Sigmoid colon (tissue), 4 donors: ENCODE results near the gene HMOX1.

ENCODE experiments used
- CTCF ChIP-seq, 4 experiments: fragments of 450-650 bp in 3 of 4; fragments of 200-600 bp in 1 of 4; IDR thresholded peaks; one replicate each; pipeline ENCODE4 v1.5.1; 2016 to 2019; ENCODE audit warnings: antibody characterized with exemption in 4 of 4, mild to moderate bottlenecking in 3 of 4, moderate library complexity in 2 of 4
- POLR2AphosphoS5 ChIP-seq, 4 donors: sonication (generic); formaldehyde crosslinking; IDR thresholded peaks; one replicate each; pipeline ENCODE4 v1.6.1; 2017; ENCODE audit warnings: antibody characterized with exemption in 4 of 4

GRCh38 chr22:35368386-35368785 lies 12.5 kb upstream of the HMOX1 start:
- no peak for TF ChIP-seq CTCF (IDR thresholded peaks at IDR 0.05)
- TF ChIP-seq POLR2AphosphoS5 (IDR thresholded peaks at IDR 0.05): no peak
